ENCODE data around the gene IQCF6. TPM values are rescaled to one million over a fixed set of nuclear protein-coding genes. Genes with fewer than 3 reads are reported as not detected.

The IQCF6 gene
- total RNA-seq: not detected in 2 replicates

DNA sequence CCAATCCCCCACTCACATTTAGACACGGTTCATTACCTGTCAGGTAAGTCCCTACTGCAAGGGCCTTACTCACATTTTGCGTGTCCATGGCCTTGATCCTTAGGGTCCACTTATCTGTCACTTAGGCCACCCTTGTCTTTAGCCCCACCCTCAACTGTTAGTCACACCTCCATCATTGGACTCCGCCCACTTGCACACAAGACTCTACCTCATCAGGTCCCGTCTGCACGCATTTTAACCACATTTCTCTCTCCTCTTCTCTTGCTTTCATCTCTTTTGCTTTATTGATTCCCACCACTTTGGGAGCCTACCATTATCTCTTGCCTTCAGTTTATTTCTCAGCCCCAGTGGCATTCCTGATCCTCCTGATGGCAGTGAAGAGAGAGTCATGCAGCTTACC lies at the start of gene IQCF6:
Gene IQCF6, minus strand, starts transcription at position 101 of the 400 bp plus-strand sequence. Its CDS starts 13 bp downstream, at position 88.

Other genes with a start within 250 kb of the IQCF6 start
- 22.9 and 25.7 TPM in 2 replicates for gene RAD54L2, start 240.5 kb downstream of the IQCF6 start, total RNA-seq
- gene TEX264, start 108.0 kb downstream of the IQCF6 start, total RNA-seq: 37.8 and 45.6 TPM in 2 replicates
- under 0.01 and 0.13 TPM in 2 replicates for gene GRM2, start 72.2 kb downstream of the IQCF6 start, total RNA-seq
- not detected in 2 replicates for gene IQCF2, start 82.4 kb upstream of the IQCF6 start, total RNA-seq
- gene IQCF5, start 96.4 kb upstream of the IQCF6 start, total RNA-seq: not detected in 2 replicates
- gene IQCF1, start 124.1 kb upstream of the IQCF6 start, total RNA-seq: not detected in 2 replicates
- 14.7 and 14.9 TPM in 2 replicates for gene RRP9, start 162.7 kb upstream of the IQCF6 start, total RNA-seq
- 45.6 and 51.9 TPM in 2 replicates for gene PARP3, start 163.1 kb upstream of the IQCF6 start, total RNA-seq
- gene GPR62, start 176.1 kb upstream of the IQCF6 start, total RNA-seq: 0.11 and 0.13 TPM in 2 replicates
- gene PCBP4, start 188.2 kb upstream of the IQCF6 start, total RNA-seq: 19.5 and 20.0 TPM in 2 replicates
- gene ABHD14B, start 194.8 kb upstream of the IQCF6 start, total RNA-seq: 28.0 and 39.1 TPM in 2 replicates
- gene ABHD14A, start 195.8 kb upstream of the IQCF6 start, total RNA-seq: 12.1 and 16.9 TPM in 2 replicates
- gene ACY1, start 204.3 kb upstream of the IQCF6 start, total RNA-seq: 21.2 and 28.9 TPM in 2 replicates
- 966 and 1,076 TPM in 2 replicates for gene RPL29, start 216.7 kb upstream of the IQCF6 start, total RNA-seq